SK-N-SH (cell line): ENCODE results near the gene SPSB4.

ENCODE experiments used
- CHD2 ChIP-seq: fragments of 150-350 bp; IDR thresholded peaks from 2 replicates; pipeline ENCODE4 v1.6.1; 2018; ENCODE audit warnings: low read length; ENCODE audit not compliant: partially characterized antibody
- EP300 ChIP-seq, 2 experiments: IDR thresholded peaks; 2 replicates each; pipeline versions ENCODE4 v1.4.0 to v1.6.1; 2012; ENCODE audit warnings: borderline replicate concordance in 1 of 2, low read depth in 1 of 2, low read length in 1 of 2
- FOXM1 ChIP-seq: IDR thresholded peaks from 2 replicates; pipeline ENCODE4 v1.4.0; 2012; ENCODE audit warnings: low read depth, mild to moderate bottlenecking
- GABPA ChIP-seq: IDR thresholded peaks from 2 replicates; pipeline ENCODE4 v1.4.0; 2012; ENCODE audit warnings: low read depth, mild to moderate bottlenecking
- RAD21 ChIP-seq: IDR thresholded peaks from 2 replicates; pipeline ENCODE4 v1.6.1; 2012; ENCODE audit warnings: mild to moderate bottlenecking, low read length
- RCOR1 ChIP-seq: fragments of 150-350 bp; IDR thresholded peaks from 2 replicates; pipeline ENCODE4 v1.6.1; 2017; ENCODE audit warnings: antibody characterized with exemption, low read length
- REST ChIP-seq: IDR thresholded peaks from 2 replicates; pipeline ENCODE4 v1.6.1; 2012; ENCODE audit warnings: mild to moderate bottlenecking, low read depth, low read length, moderate library complexity
- RFX5 ChIP-seq: IDR thresholded peaks from 2 replicates; pipeline ENCODE4 v1.6.1; 2012; ENCODE audit warnings: mild to moderate bottlenecking, improper control_type of control experiment, low read length
- TAF1 ChIP-seq: IDR thresholded peaks from 2 replicates; pipeline ENCODE4 v1.6.1; 2012; ENCODE audit warnings: low read depth, mild to moderate bottlenecking, low read length, moderate library complexity, borderline replicate concordance
- YY1 ChIP-seq: IDR thresholded peaks from 2 replicates; pipeline ENCODE4 v1.4.0; 2012; ENCODE audit warnings: low read depth, mild to moderate bottlenecking
- TF ChIP-seq, protein P1 (sequence below): fragments of 200-600 bp; sonication (generic); IDR thresholded peaks from 2 replicates; pipeline ENCODE4 v1.6.1; 2017; ENCODE audit warnings: antibody characterized with exemption, mild to moderate bottlenecking, moderate library complexity
- TF ChIP-seq, protein P2 (sequence below): IDR thresholded peaks from 2 replicates; pipeline ENCODE4 v1.4.0; 2012; ENCODE audit warnings: low read depth, borderline replicate concordance
- TF ChIP-seq, protein P3 (sequence below): IDR thresholded peaks from 2 replicates; pipeline ENCODE4 v1.4.0; 2012; ENCODE audit warnings: low read depth

GRCh38 chr3:141083836-141084649, 32.9 kb downstream of the SPSB4 start:
- TF ChIP-seq GABPA (no peak), EP300 (IDR thresholded peaks at IDR 0.05; ENCODE audit: borderline replicate concordance in 1 of 2, low read depth in 1 of 2, low read length in 1 of 2) (no peak; a peak in 1 of 4 replicates), RCOR1 (no peak), YY1 (no peak), REST (no peak), CHD2 (no peak), TAF1 (no peak), RAD21 (no peak), RFX5 (no peak), FOXM1 (no peak)
- TF ChIP-seq, protein P1, sequence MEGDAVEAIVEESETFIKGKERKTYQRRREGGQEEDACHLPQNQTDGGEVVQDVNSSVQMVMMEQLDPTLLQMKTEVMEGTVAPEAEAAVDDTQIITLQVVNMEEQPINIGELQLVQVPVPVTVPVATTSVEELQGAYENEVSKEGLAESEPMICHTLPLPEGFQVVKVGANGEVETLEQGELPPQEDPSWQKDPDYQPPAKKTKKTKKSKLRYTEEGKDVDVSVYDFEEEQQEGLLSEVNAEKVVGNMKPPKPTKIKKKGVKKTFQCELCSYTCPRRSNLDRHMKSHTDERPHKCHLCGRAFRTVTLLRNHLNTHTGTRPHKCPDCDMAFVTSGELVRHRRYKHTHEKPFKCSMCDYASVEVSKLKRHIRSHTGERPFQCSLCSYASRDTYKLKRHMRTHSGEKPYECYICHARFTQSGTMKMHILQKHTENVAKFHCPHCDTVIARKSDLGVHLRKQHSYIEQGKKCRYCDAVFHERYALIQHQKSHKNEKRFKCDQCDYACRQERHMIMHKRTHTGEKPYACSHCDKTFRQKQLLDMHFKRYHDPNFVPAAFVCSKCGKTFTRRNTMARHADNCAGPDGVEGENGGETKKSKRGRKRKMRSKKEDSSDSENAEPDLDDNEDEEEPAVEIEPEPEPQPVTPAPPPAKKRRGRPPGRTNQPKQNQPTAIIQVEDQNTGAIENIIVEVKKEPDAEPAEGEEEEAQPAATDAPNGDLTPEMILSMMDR = no peak
- TF ChIP-seq, protein P2, sequence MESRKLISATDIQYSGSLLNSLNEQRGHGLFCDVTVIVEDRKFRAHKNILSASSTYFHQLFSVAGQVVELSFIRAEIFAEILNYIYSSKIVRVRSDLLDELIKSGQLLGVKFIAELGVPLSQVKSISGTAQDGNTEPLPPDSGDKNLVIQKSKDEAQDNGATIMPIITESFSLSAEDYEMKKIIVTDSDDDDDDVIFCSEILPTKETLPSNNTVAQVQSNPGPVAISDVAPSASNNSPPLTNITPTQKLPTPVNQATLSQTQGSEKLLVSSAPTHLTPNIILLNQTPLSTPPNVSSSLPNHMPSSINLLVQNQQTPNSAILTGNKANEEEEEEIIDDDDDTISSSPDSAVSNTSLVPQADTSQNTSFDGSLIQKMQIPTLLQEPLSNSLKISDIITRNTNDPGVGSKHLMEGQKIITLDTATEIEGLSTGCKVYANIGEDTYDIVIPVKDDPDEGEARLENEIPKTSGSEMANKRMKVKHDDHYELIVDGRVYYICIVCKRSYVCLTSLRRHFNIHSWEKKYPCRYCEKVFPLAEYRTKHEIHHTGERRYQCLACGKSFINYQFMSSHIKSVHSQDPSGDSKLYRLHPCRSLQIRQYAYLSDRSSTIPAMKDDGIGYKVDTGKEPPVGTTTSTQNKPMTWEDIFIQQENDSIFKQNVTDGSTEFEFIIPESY = no peak
- TF ChIP-seq, protein P3, sequence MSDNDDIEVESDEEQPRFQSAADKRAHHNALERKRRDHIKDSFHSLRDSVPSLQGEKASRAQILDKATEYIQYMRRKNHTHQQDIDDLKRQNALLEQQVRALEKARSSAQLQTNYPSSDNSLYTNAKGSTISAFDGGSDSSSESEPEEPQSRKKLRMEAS = no peak
